ENCODE results near the gene PRUNE2. TPM values are rescaled to one million over a fixed set of nuclear protein-coding genes. Genes with fewer than 3 reads are reported as not detected.

The PRUNE2 gene
- total and polyA plus RNA-seq, 2 of the 13 experiments (the other 11 are each of a cell fraction or from before 2014, with no cell fraction given), result 0.02 TPM; not detected in 1

DNA sequence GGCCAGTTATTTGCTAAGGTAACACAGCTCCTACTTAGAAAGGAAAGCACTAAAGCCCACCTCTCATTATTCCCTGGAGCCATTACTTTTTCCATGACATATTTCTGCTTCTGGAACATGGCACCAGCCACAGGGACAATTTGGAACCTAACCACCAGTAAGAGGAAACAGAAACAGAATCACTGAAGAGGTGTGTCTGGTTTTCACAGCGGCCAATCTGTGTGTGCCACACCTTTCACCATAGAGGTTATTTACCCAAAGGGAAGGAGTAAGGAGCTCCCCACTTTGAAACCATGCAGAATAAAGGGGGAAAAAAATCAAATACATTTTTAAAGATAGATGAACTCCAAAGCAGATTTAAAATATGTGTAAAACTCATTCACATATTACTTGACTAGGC lies 21.1 kb downstream of the PRUNE2 start:
- Histone ChIP-seq H3K27ac (ENCODE audit: extremely low read length, insufficient read depth, low read length) (no peak overlapping the region), H3K4me1 (ENCODE audit: insufficient read depth, low read length) (no peaks in the 10 kb centered on the region), H3K79me2 (ENCODE audit: insufficient read depth, low read length) (no peaks in the 10 kb centered on the region), H3K9ac (ENCODE audit: insufficient read depth, low read depth, low read length) (no peak overlapping the region), H2AFZ (ENCODE audit: low read length) (no peak overlapping the region), H3K9me3 (ENCODE audit: low read length) (no peaks in the 10 kb centered on the region), H4K20me1 (ENCODE audit: insufficient read depth, low read length) (no peaks in the 10 kb centered on the region), H3K36me3 (replicated peaks in 1 of 2; ENCODE audit: control insufficient read depth in 1 of 2, insufficient read depth in 2 of 2, low read length in 2 of 2) (no peaks in the 10 kb centered on the region), H3K4me3 (replicated peaks in 1 of 3; ENCODE audit: insufficient read depth in 1 of 3, low read depth in 2 of 3, low read length in 3 of 3) (no peak overlapping the region), H3K27me3 (ENCODE audit: control insufficient read depth in 1 of 2, insufficient read depth in 2 of 2, low read length in 2 of 2) (no peaks in the 10 kb centered on the region; a peak in 1 of 5 replicates), H3K4me2 (ENCODE audit: low read depth, low read length) (no peak overlapping the region)
- FAIRE-seq (no peak), ATAC-seq (no peak), DNase-seq (ENCODE audit: low spot score) (no peak)
- intact Hi-C loops (cut with micrococcal nuclease; ENCODE audit: unreplicated experiment) (no loop called here), in situ Hi-C loops (cut with HindIII; ENCODE audit: extremely low pct_ligation_motif_present, low pct_unique_long_range_greater_than_20kb) (no loop called here)
- no peak for TF ChIP-seq RAD51 (IDR thresholded peaks at IDR 0.05; ENCODE audit: borderline replicate concordance)
- TF ChIP-seq, protein P1, sequence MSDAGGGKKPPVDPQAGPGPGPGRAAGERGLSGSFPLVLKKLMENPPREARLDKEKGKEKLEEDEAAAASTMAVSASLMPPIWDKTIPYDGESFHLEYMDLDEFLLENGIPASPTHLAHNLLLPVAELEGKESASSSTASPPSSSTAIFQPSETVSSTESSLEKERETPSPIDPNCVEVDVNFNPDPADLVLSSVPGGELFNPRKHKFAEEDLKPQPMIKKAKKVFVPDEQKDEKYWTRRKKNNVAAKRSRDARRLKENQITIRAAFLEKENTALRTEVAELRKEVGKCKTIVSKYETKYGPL (CRISPR knock-in tag; IDR thresholded peaks at IDR 0.05), result no peak
- no peak for TF ChIP-seq ELF4 (CRISPR knock-in tag; IDR thresholded peaks at IDR 0.05; ENCODE audit: borderline replicate concordance)
- no peak for TF ChIP-seq RBM22 (optimal IDR thresholded peaks at IDR 0.05; ENCODE audit: low read length)
- TF ChIP-seq ZBTB7B (CRISPR knock-in tag; IDR thresholded peaks at IDR 0.05), result no peak
- TF ChIP-seq SRSF1 (optimal IDR thresholded peaks at IDR 0.05; ENCODE audit: low read depth, low read length), result no peak
- ChIA-PET CTCF (ENCODE audit: low intra/inter-chr PET ratio, low total read pairs) (no interaction called here), POLR2A (no interaction called here)
- no TSS peak for BruUV-seq (replicated peaks)
- 0% methylated on average over 1 of the region's 1 CpG for whole genome bisulfite sequencing (ENCODE audit: low lambda C conversion rate)

DNA sequence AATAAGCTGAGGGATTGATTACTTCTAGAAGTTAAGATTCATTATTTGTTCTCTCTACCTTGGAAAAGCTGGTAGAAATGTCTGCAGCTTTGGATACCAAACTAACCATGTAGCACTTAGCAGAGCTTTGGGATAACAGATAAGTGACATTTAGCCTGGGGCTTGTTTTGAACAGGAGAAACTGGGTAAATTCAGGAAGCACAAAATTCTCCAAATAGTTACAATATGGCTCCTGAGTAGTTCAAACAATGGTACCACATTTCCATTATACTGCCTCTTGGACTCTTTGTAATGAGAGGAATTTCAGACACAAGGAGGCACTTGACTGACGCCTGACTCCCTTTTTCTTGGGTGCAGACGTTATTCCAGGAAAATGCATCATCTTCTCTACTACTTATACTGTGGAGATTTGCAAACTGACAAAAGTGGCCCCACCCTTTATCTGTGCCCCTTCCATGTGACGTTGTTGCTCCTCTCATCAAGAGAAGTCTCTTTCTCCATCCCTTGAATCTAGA lies 22.5 kb downstream of the PRUNE2 start:
- in situ Hi-C loops (cut with HindIII; ENCODE audit: extremely low pct_ligation_motif_present, low pct_unique_long_range_greater_than_20kb), result no loop called here
- TF ChIP-seq CEBPB (IDR thresholded peaks at IDR 0.05; ENCODE audit: borderline replicate concordance, low read depth, low read length) (no peak), ZNF3 (CRISPR knock-in tag; IDR thresholded peaks at IDR 0.05) (no peak), HOXA9 (CRISPR knock-in tag; IDR thresholded peaks at IDR 0.05; ENCODE audit: borderline replicate concordance) (no peak), CC2D1A (CRISPR knock-in tag; IDR thresholded peaks at IDR 0.05) (no peak), ZNF484 (CRISPR knock-in tag; IDR thresholded peaks at IDR 0.05; ENCODE audit: borderline replicate concordance, low read depth) (no peak), NR2F6 (IDR thresholded peaks at IDR 0.05) (no peak), NR2F6 (CRISPR knock-in tag; IDR thresholded peaks at IDR 0.05) (no peak), FLYWCH1 (CRISPR knock-in tag; IDR thresholded peaks at IDR 0.05) (no peak), ZNF562 (CRISPR knock-in tag; IDR thresholded peaks at IDR 0.05; ENCODE audit: borderline replicate concordance) (no peak), SP1 (IDR thresholded peaks at IDR 0.05) (no peak), SP1 (CRISPR knock-in tag; IDR thresholded peaks at IDR 0.05) (no peak), GATA4 (IDR thresholded peaks at IDR 0.05; ENCODE audit: borderline replicate concordance, low read depth) (no peak)
- TF ChIP-seq, protein P2, sequence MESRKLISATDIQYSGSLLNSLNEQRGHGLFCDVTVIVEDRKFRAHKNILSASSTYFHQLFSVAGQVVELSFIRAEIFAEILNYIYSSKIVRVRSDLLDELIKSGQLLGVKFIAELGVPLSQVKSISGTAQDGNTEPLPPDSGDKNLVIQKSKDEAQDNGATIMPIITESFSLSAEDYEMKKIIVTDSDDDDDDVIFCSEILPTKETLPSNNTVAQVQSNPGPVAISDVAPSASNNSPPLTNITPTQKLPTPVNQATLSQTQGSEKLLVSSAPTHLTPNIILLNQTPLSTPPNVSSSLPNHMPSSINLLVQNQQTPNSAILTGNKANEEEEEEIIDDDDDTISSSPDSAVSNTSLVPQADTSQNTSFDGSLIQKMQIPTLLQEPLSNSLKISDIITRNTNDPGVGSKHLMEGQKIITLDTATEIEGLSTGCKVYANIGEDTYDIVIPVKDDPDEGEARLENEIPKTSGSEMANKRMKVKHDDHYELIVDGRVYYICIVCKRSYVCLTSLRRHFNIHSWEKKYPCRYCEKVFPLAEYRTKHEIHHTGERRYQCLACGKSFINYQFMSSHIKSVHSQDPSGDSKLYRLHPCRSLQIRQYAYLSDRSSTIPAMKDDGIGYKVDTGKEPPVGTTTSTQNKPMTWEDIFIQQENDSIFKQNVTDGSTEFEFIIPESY (CRISPR knock-in tag; IDR thresholded peaks at IDR 0.05), result no peak

More for the DNA sequence above, 22.5 kb downstream of the PRUNE2 start:
- Histone ChIP-seq H2AFZ (ENCODE audit: low read length) (no peak overlapping the region), H3K4me1 (ENCODE audit: insufficient read depth, low read length) (no peaks in the 10 kb centered on the region), H3K79me2 (ENCODE audit: insufficient read depth, low read length) (no peaks in the 10 kb centered on the region), H4K20me1 (ENCODE audit: insufficient read depth, low read length) (no peaks in the 10 kb centered on the region), H3K4me3 (replicated peaks in 1 of 3; ENCODE audit: insufficient read depth in 1 of 3, low read depth in 2 of 3, low read length in 3 of 3) (no peak overlapping the region), H3K9me3 (ENCODE audit: low read length) (no peaks in the 10 kb centered on the region), H3K36me3 (replicated peaks in 1 of 2; ENCODE audit: control insufficient read depth in 1 of 2, insufficient read depth in 2 of 2, low read length in 2 of 2) (no peaks in the 10 kb centered on the region), H3K27ac (ENCODE audit: extremely low read length, insufficient read depth, low read length) (no peak overlapping the region), H3K27me3 (ENCODE audit: control insufficient read depth in 1 of 2, insufficient read depth in 2 of 2, low read length in 2 of 2) (no peaks in the 10 kb centered on the region; a peak in 1 of 5 replicates), H3K9ac (ENCODE audit: insufficient read depth, low read depth, low read length) (no peak overlapping the region), H3K4me2 (ENCODE audit: low read depth, low read length) (no peak overlapping the region)
- DNase-seq (ENCODE audit: low spot score) (no peak), ATAC-seq (no peak), FAIRE-seq (no peak)
- POLR2A ChIA-PET, result no interaction called here
- no TSS peak for BruUV-seq (replicated peaks)
- WGBS (ENCODE audit: low lambda C conversion rate), result 2% methylated on average over 3 of the region's 3 CpGs
- intact Hi-C loops (cut with micrococcal nuclease; ENCODE audit: unreplicated experiment), result no loop called here
- CTCF ChIA-PET (ENCODE audit: low intra/inter-chr PET ratio, low total read pairs), result no interaction called here

All from HepG2 (cell line).